MM.1S (cell line): Measurements from ENCODE around the gene ZNF827.

Experiments
- DNase-seq: peaks from one replicate; pipeline ENCODE4 v3.0.0-alpha.2; 2015
- H2AFZ ChIP-seq: fragments of 300-600 bp; sonication (generic); 2 replicates; pipeline ENCODE4 v1.6.0; 2016; ENCODE audit warnings: antibody characterized with exemption, low read length
- H3F3A ChIP-seq: fragments of 300-600 bp; sonication (generic); 2 replicates; pipeline ENCODE4 v1.6.1; 2016; ENCODE audit warnings: mild to moderate bottlenecking, antibody characterized with exemption, low read length, moderate library complexity, mixed read lengths; ENCODE audit not compliant: insufficient read depth
- H3K27ac ChIP-seq: fragments of 300-600 bp; sonication (generic); 2 replicates; pipeline ENCODE4 v1.5.1; 2016; ENCODE audit warnings: mild to moderate bottlenecking, low read length
- H3K27me3 ChIP-seq: fragments of 300-600 bp; sonication (generic); replicated peaks from 2 replicates; pipeline ENCODE4 v1.6.0; 2016; ENCODE audit warnings: low read length; ENCODE audit not compliant: insufficient read depth
- H3K36me3 ChIP-seq: fragments of 300-600 bp; sonication (generic); replicated peaks from 2 replicates; pipeline ENCODE4 v1.6.1; 2016; ENCODE audit warnings: mild to moderate bottlenecking, low read length, mixed read lengths; ENCODE audit not compliant: insufficient read depth
- H3K4me1 ChIP-seq: fragments of 300-600 bp; sonication (generic); 2 replicates; pipeline ENCODE4 v1.6.1; 2016; ENCODE audit warnings: low read length, mixed read lengths
- H3K4me2 ChIP-seq: fragments of 300-600 bp; sonication (generic); 2 replicates; pipeline ENCODE4 v1.6.0; 2016; ENCODE audit warnings: low read depth, low read length
- H3K4me3 ChIP-seq: fragments of 300-600 bp; sonication (generic); 2 replicates; pipeline ENCODE4 v1.5.1; 2016; ENCODE audit warnings: low read length, mixed read lengths
- H3K79me2 ChIP-seq: fragments of 300-600 bp; sonication (generic); 2 replicates; pipeline ENCODE4 v1.6.1; 2016; ENCODE audit warnings: mixed run types, low read length, mixed read lengths
- H3K9ac ChIP-seq: fragments of 300-600 bp; sonication (generic); 2 replicates; pipeline ENCODE4 v1.6.1; 2016; ENCODE audit warnings: low read length, mixed read lengths
- H3K9me2 ChIP-seq: fragments of 300-600 bp; sonication (generic); replicated peaks from 2 replicates; pipeline ENCODE4 v1.6.1; 2016; ENCODE audit warnings: mild to moderate bottlenecking, low read length, mixed read lengths; ENCODE audit not compliant: insufficient read depth
- H3K9me3 ChIP-seq: fragments of 300-600 bp; sonication (generic); replicated peaks from 2 replicates; pipeline ENCODE4 v1.6.1; 2016; ENCODE audit warnings: mild to moderate bottlenecking, low read length, mixed read lengths; ENCODE audit not compliant: insufficient read depth
- H4K20me1 ChIP-seq: fragments of 300-600 bp; sonication (generic); 2 replicates; pipeline ENCODE4 v1.6.1; 2016; ENCODE audit warnings: mild to moderate bottlenecking, low read length, moderate library complexity, mixed read lengths; ENCODE audit not compliant: insufficient read depth
- EZH2 ChIP-seq: fragments of 300-600 bp; sonication (generic); optimal IDR thresholded peaks from 2 replicates; pipeline ENCODE3; 2017; ENCODE audit warnings: low read depth, mild to moderate bottlenecking, antibody characterized with exemption, low read length, mixed read lengths
- EZH2phosphoT487 ChIP-seq: fragments of 300-600 bp; sonication (generic); IDR thresholded peaks from 2 replicates; pipeline ENCODE4 v1.6.1; 2018; ENCODE audit warnings: antibody characterized with exemption, low read length
- TF ChIP-seq, protein P1 (sequence below): fragments of 300-600 bp; sonication (generic); IDR thresholded peaks from 2 replicates; pipeline ENCODE4 v1.5.1; 2016; ENCODE audit warnings: antibody characterized with exemption, low read length, mixed read lengths

ZNF827 gene

DNA sequence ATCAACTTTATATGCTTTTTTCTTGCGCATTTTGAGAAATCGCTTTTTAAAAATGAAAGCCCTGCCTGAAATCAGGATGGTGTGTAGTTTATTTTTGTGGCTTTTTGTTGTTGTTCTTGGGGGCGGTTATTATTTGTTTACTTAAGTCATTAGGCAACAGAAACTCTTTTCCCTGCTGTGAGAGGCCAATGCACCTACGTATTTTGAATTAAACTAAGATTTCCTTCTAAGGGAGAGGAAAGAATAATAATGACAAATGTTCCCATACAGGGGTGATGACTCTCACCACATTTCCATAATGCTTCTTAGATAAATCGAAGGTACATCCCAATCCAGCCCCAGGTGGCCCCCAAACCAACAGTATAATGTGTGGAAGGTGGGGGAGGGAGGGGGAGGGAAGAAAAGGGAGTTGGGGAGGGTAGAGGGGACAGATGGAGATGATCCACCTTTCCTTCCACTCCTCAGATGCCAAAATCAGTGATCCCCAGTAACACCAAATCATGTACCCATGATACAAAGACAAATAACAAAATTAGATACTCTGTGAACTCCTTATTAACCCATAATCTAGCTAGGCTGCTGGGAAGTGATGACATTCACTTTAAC lies 39.6 kb downstream of the ZNF827 start:
- Histone ChIP-seq H3F3A (no peaks in the 10 kb centered on the region), H3K9me3 (no peaks in the 10 kb centered on the region), H3K36me3 (no peaks in the 10 kb centered on the region), H3K4me2 (no peak overlapping the region), H2AFZ (no peak overlapping the region), H3K9me2 (no peaks in the 10 kb centered on the region), H3K9ac (no peak overlapping the region), H3K27me3 (no peaks in the 10 kb centered on the region), H4K20me1 (no peaks in the 10 kb centered on the region), H3K27ac (no peak overlapping the region), H3K4me3 (no peak overlapping the region), H3K4me1 (no peaks in the 10 kb centered on the region), H3K79me2 (no peaks in the 10 kb centered on the region)
- DNase-seq: no peak
- no peak for TF ChIP-seq EZH2phosphoT487
- no peak for TF ChIP-seq EZH2
- TF ChIP-seq, protein P1, sequence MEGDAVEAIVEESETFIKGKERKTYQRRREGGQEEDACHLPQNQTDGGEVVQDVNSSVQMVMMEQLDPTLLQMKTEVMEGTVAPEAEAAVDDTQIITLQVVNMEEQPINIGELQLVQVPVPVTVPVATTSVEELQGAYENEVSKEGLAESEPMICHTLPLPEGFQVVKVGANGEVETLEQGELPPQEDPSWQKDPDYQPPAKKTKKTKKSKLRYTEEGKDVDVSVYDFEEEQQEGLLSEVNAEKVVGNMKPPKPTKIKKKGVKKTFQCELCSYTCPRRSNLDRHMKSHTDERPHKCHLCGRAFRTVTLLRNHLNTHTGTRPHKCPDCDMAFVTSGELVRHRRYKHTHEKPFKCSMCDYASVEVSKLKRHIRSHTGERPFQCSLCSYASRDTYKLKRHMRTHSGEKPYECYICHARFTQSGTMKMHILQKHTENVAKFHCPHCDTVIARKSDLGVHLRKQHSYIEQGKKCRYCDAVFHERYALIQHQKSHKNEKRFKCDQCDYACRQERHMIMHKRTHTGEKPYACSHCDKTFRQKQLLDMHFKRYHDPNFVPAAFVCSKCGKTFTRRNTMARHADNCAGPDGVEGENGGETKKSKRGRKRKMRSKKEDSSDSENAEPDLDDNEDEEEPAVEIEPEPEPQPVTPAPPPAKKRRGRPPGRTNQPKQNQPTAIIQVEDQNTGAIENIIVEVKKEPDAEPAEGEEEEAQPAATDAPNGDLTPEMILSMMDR: no peak

DNA sequence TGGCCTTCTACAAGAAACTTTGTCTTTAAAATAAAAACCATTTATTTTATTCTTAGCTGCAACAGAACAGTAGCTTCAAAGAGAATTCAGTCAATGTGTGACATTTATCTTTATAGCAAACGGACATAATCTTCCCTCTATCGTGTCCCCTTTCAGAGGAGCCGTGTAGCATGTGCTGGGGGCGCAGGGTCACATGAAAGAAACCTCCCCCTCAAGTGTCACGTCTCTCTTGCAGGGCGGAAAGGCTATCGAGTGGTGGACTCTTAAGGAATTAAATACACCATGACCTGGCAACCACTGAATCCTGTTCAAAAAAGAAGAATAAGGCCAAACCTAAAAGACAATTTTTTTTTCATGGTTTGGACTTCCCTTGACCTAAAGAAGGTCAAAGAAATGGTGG lies 40.2 kb downstream of the ZNF827 start:
- Histone ChIP-seq H3K36me3 (no peaks in the 10 kb centered on the region), H2AFZ (no peak overlapping the region), H3K9me2 (no peaks in the 10 kb centered on the region), H3F3A (no peaks in the 10 kb centered on the region), H3K27ac (no peak overlapping the region), H3K27me3 (no peaks in the 10 kb centered on the region), H3K4me3 (no peak overlapping the region), H3K9ac (no peak overlapping the region), H3K4me2 (no peak overlapping the region), H3K4me1 (no peaks in the 10 kb centered on the region), H3K9me3 (no peaks in the 10 kb centered on the region), H3K79me2 (no peaks in the 10 kb centered on the region), H4K20me1 (no peaks in the 10 kb centered on the region)
- TF ChIP-seq EZH2: no peak
- TF ChIP-seq EZH2phosphoT487: no peak
- TF ChIP-seq, protein P1: no peak
- DNase-seq: no peak

DNA sequence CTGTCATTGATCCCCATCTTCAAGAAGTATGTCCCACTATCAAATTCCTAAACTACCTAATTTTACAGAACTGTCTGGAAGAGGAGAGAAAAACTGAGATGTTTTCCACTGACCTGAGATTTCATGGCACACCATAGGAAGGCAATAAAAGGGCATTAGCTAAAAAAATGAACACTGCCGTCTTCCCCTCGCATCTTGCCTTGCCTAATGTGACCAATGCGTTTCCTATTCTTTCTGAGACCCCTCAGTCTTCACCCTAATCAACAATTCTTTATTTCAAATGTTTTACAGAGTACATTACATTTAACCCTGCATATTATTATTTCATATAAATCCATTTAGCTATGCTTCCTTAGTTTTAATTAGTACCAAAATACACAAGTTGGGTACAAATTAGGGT lies 43.6 kb downstream of the ZNF827 start:
- DNase-seq: no peak
- no peaks in the 10 kb centered on the region for H3K9me2 ChIP-seq
- H3K9ac ChIP-seq: no peak overlapping the region
- H3K27me3 ChIP-seq: no peaks in the 10 kb centered on the region
- no peaks in the 10 kb centered on the region for H4K20me1 ChIP-seq
- H2AFZ ChIP-seq: no peak overlapping the region
- no peaks in the 10 kb centered on the region for H3K79me2 ChIP-seq
- no peaks in the 10 kb centered on the region for H3K36me3 ChIP-seq
- no peaks in the 10 kb centered on the region for H3F3A ChIP-seq
- H3K27ac ChIP-seq: no peak overlapping the region
- no peaks in the 10 kb centered on the region for H3K4me1 ChIP-seq
- H3K4me2 ChIP-seq: no peak overlapping the region
- H3K9me3 ChIP-seq: no peaks in the 10 kb centered on the region
- TF ChIP-seq, protein P1: no peak
- TF ChIP-seq EZH2 (no peak), EZH2phosphoT487 (no peak)
- no peak overlapping the region for H3K4me3 ChIP-seq
